HG03354 (cell line): ENCODE results near the gene GALNT2.

Source experiments
- ATAC-seq: cut with Tn5 transposase; IDR thresholded peaks from one replicate; pipeline ENCODE4 v1.9.1; 2021; ENCODE audit warnings: mild to moderate bottlenecking; ENCODE audit not compliant: unreplicated experiment, poor library complexity, severe bottlenecking

Gene GALNT2

DNA sequence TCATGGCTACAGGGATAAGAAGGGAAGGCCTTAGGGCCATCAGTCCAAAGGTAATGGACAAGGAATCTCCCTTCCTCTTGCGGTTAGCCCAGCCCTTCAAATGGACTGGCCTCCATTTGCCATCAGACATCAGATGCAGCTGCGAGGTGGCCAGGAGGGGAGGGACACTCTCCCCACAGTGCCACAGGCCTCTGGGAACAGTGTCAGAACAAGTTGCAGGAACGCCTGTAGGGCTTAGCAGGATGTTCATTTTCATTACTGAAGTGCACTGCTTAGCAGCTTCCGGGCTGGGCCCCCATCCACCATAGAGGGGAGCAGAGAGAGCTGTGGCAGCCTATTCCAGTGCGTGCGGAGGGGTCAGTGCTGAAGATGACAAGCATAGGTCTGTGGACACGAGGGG lies 127.5 kb downstream of the GALNT2 start:
- ATAC-seq = no peak

DNA sequence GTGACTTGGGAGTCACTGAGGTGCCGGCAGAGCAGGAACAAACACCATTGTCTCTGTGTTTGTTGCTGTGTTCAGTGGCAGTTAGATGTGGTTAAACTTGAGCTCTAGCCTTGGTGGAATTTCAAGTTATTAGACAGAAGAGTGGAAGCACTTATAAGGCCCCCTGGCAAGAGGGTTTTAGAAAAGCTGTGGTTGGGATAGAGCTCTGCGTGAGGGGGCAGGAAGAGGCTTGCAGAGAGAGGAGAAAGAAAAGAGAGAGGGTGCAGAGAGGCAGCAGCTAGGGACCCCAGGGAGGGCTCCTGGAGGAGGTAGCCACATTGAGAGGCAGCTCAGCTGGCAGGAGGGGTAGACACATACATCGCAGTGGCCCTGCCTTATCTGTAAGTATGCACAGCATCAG lies 128.2 kb downstream of the GALNT2 start:
- no peak for ATAC-seq

DNA sequence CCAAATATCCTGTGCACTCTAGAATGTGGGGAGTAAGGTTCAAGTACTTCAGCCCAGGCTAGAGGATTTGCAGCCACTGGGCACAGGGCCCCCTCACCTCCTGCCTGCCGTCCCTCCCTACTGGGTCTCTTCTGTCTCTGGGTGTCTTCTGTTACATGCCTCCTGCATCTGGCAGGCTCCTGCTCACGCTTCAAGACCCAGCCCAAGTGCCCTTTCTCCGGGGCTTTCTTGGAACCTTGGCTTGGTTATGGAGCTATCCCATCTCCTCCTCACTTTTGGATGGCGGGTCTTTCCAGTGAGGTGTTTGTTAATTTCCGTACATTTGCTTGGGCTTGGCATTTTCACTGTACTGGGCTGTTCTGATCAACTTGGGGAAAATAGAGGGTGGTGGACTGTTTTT lies 129.0 kb downstream of the GALNT2 start:
- ATAC-seq = no peak

DNA sequence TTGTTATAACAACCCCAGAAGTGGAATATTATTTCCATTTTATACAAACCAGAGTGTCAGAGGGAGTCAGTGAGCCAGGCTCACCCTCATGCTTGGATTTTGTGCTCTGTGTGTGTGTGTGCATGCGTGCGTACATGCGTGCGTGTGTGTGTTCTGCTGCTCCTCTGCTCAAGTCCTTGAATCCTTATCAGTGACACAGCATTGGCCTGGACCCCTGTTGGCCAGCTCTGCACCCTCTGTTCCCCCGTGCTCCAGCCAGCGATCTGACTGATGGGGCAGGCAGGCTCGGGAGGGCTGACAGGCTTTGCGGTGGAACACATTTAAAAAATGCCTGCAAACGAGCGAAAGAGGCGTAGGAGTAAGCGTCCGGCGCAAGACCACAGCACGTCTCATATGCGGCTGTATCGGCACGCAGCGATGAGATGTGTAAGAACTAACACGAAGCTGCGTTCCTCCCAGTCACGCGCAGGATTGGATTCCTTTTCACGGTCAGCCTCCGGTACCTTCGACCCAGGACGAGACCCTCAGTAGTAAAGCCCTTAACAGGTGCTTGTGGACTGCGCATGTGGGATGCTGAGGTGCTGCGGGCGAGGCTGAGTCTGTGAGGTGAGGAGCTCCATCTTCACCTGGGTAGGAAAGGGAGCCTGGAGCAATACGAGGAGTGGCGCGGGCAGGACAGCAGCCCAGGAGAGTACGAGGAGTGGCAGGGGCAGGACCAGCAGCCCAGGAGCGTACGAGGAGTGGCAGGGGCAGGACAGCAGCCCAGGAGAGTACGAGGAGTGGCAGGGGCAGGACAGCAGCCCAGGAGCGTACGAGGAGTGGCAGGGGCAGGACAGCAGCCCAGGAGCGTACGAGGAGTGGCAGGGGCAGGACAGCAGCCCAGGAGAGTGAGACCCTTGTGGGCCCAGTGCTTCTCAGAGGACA lies 130.9 kb downstream of the GALNT2 start:
- no peak for ATAC-seq

DNA sequence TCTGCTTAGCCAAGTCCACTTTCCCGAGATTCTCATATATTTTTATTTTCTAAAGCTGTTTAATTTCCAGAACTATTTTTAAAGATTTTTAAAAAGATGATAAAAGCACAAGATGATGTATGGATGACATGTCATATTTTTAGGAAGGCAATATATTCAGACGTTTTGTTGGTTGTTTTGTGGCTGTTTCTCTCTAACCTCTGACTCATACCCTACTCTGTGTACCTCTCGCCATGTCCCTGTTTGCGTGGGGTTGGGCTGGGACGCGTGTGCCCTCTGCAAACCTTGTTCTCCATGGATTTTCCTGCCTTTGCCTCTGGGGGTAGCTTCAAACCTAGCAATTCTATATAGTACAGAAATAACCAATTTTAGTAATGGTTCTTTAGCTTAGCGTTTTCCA lies 132.0 kb downstream of the GALNT2 start:
- no peak for ATAC-seq

DNA sequence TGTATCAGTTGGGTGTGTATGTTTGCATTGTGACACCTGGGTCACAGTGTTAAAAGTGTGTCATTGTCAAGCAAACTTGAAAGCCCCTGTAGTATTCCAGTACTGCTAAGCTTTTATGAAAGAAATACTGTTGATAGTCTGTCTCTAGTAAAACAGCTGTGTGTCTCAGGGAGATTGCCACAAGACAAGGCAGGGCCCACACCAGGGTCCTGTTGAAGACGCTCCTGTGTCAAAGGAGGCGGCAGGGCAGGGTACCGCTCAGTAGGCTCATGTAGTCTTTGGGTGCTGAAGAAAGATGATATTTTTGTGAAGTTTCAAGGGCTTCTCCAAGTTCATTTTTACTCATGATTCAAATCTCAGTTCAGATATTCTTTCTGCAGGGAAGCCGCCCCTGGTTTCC lies 132.5 kb downstream of the GALNT2 start:
- ATAC-seq = no peak

DNA sequence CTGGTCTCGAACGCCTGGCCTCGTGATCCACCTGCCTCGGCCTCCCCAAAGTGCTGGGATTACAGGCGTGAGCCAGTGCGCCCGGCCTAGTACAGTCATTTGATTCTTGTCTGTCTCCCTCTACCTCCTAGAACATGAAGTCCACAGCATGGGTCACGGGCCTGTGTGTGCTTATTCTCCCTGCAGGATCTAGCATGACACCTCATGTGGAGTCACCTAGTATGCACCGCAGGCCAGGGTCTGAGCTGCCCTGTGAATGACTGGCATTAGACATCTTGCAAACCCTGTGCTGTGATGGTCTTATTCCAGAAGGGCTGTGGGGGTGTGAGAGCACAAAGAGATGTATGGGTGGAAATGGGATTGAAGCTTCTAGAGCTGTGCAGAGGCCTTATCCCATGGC lies 133.2 kb downstream of the GALNT2 start:
- no peak for ATAC-seq

DNA sequence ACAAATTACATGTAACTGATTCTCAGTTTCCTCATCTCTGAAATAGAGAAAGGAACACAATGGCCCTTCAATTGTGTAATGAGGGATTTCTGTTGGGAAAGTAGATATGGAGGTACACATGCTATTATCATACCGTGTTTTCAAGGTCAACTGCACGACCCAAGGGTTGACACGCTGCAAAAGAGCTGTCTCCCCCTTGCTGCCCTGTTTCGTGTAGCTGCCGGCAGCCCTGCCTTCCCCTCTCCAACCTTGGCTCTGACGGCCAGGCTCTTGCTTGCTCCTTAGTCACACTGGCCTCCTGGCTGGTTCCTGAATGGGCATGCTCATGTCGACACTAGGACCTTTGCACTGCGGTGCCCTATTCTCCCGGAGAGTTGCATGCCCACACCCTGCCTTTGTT lies 134.4 kb downstream of the GALNT2 start:
- no peak for ATAC-seq

DNA sequence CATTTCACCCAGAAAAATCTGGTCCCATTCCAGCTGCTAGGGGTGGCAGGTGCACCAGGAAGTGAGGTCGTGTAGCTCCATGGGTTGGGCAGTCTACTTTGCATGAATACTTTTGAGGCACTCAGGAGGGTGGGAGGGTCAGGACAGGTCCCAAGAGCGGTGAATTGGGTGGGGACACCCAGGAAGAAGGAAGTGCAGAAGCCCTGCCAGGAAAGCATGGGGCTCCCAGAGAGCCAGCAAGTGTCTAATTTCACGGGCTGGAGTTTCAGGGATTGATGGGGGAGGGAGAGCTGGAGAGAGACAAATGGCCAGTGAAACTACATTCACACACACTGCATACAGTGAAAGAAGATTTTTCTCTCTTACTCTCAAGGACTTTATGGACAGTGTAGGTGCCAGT lies 137.8 kb downstream of the GALNT2 start:
- no peak for ATAC-seq

DNA sequence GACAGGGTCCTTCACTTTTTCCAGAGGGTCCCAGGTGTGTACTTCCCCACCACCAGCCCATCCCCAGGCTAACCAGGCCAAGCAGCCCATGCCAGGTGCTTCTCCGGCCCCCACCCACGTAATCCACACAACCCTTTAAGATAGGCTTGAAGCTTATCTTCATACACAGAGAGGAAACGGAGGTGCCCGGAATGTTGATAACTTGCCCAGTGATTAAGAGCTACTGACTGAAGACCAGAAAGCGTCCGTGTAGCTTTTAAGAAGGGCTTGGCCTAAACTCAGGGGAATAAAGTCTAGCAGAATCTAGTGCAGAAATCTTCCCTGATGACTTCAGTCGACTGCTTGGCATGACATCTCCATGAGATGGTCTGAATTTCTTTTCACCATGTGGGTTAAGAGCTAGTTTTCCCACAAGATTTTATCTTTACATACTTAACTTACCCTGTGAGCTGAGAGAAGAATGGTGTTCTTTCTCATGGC lies 138.7 kb downstream of the GALNT2 start:
- no peak for ATAC-seq

DNA sequence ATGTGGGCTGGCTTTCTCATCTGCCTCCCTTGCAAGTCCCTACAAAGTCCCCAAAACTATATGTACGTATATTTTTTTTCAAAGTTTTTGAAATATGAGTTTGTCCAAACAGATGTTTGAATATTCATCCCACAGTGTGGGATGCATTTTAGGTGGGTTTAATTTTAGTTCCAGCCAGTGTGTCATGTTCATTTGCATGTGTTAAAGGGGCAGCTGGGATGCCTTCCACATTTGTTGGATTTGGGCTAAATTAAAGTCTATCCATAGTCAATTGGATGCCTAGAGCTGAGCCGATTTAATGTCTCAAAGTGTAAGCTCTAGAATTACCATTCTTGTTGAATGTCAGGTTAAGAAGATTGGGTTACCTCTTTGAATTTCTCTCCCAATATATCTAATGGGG lies 139.2 kb downstream of the GALNT2 start:
- no peak for ATAC-seq

DNA sequence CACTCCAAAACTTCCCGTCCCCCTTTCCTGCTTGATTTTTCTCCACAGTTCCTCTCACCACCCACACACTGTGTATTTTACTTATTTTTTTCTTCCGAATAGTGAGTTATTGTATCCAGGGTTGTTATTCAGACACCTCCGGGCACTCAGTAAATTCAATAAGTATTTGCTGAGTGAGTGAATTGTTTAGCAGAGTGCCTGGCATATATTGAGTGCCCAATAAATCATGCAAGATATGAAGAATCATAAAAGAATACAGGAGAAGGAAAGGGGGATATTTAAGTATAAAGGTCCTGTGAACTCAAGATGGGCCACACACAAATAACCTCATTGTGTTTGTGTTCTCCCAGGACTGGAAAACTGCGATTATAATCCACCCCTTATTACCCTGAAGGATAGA lies 139.9 kb downstream of the GALNT2 start:
- ATAC-seq = no peak

DNA sequence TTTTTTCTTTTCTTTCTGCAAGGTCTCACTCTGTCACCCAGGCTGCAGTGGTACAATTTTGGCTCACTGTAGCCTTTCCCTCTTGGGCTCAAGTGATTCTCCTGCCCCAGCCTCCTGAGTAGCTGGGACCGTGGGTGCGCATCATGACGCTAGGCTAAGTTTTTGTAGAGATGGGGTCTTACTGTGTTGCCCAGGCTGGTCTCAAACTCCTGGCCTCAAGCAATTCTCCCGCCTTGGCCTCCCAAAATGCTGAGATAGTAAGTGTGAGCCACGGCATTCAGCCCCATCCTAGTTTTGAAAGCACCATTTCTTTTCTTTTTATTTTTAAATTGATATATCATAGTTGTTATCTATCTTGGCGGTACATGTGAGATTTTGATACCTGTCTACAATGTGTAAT lies 140.6 kb downstream of the GALNT2 start:
- no peak for ATAC-seq

DNA sequence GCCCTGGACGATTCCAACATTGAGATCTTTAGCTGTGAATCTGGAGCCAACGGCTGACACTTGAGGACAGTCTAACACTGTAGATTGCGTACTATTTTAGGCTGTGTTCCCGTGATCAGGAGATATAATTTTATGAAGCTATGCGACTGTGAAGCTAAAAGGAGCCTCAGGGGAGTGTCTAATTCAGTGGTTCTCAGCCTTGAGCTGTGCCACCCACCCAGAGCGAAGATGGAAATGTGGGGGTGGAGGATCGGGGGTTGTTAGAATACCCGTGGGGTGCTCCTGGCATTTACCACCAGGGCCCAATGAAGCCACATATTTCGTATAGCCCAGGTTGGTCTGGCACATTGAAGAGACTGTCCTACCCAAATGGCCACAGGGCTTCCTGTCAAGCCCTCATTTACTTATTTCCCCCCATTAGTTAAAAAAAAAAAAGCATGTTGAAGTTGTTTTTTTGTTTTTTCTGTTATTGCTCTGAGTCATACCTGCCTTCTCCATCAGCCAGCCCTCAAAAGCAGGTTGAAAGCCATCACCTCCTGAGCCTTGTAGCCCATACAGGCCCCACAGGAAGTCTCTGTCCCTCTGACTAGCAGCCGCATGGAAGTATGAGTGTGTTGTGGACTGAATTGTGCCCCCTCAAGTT lies 141.7 kb downstream of the GALNT2 start:
- ATAC-seq = peak; percentile 60

DNA sequence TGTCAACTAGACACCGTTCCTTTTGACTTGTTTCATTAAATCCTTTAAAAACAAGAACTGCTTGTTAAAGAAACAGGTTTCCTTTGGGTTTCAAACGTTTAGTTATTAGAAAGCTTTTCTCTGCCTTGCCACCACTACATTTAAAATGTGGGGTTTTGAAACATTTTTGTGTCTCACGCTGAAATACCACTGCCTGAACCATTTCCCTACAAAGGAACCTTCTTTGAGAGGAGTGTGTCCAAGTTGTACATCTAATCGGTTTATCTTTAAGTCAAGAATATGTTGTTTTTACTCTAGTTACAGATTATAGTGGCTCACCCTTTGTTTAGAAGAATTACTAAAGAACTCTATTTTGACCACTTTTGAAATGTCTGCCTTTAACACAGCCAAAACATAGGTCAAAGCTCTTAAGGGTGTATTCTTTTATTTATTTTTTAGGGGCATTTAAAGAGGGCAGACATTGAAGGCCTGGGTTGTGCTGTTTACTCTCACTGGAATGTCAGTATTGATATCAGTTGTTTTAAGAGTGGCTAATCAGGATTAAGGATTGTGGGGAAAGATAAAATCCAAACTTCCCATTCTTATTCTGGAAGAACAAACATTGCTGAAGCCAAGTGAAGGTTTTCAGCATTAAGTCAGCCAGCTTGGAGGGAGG lies 143.4 kb downstream of the GALNT2 start:
- ATAC-seq = no peak

DNA sequence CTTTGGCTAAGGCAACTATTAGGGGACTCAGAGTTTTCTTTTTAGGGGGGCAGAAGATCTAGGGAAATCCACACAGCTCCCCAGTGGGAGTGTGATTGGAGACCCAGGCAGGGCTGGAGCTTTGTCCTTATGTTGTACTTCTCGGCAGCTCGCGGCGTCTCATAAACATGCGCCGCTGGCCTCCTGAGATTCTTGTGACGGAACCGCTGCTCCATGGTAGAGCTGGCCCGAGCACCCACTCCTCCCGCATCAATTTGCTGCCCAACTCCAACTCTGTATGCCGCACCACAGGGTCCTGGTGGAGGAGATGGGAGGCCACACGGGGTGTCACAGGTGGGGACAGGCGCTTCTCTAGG lies 143.9 kb downstream of the GALNT2 start:
- ATAC-seq = no peak

DNA sequence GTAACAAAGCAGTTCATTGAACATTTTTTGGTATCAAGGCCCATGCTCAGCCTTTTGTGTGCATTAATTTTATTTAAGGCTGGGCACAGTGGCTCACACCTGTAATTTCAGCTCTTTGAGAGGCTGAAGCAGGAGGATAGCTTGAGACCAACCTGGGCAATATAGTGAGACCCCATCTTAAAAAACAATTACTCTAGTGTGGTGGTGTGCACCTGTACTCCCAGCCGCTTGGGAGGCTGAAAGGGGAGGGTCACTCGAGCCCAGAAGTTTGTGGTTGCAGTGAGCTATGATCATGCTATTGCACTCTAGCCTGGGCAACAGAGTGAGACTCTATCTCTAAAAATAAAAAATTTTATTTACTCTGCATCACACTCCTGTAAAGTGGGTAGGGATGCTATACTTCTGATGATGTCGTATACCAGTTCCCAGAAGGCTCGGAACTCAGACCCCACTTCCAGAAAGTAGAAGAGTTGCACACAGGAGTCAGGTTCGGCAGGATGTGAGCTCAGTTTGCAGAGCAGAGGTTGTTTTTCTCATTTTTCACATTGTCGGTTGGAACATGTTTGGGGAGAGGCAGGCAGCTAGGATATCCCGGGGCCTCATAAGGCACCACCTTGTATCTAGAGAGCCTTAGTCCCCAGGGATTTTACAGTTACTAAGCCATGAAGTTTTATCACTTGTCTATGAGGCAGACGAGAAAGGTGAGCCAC lies 144.6 kb downstream of the GALNT2 start:
- ATAC-seq = no peak

DNA sequence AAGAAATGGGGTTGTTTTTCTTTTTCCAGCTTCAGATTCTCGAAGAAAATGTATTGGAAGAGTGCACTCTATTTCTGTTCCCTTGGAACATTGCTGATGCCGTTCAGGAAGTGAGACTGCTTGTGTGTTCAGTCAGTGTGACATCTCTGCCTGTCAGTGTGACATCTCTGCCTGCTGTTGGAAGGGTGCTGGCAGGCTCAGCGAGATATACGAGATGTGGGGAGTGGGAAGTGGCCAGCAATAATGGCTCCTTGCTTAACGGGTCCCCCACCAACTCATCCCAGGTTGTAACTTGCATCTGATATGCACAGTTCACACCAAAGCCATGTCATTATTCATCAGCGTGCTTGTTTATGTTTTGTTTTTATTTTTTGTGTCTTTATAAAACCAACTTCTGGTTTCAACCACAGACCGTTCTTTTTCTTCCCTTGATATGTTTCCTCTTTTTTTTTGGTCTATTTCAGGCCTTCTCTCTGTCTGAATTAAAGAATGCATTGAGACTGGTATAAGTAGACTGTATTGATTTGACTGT lies 145.4 kb downstream of the GALNT2 start:
- ATAC-seq = peak; percentile 32

DNA sequence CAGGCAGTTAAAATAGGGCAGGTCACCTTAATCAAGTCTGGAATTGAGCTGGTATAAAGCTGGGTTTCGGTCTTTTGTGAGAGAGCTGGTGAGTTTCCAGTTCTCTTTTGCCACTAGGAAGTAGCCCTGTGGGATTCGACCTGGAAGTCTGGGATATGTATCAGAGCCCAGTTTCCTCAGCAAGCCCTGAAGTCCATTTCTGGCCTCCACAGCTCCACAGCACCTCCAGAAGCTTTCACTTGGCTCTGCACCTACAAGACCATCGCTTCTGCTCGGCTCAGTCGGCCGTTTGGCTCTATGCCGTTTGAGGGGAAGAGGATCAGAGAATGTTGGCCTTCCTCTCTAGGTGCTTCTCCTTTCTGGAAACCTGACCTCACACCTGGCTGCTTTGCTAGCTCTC lies 148.0 kb downstream of the GALNT2 start:
- ATAC-seq = no peak

DNA sequence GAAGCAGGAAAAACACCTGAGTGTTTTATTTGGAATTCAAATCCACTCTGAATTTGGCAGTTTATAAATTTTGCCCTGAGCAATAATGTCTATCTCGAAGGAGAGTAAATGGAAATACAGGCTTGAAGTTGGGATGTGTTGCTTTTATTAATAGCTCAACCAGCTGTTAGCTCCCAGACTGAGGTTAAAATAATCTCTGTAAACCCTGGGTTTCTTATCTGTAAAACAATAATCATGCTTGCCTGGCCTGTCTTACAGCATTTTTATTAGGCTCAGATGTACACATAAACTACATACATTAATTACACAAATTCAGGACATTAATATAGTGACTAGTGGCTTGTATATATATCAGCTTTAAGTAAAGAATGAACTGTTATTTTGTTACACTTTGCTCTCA lies 148.5 kb downstream of the GALNT2 start:
- no peak for ATAC-seq
